HG02981 (cell line): ENCODE results near the gene CACNA1D.
"Not testable (repeated sequence)": the region's sequence is repeated elsewhere in the genome, so short reads cannot be mapped to it uniquely, and the experiment has no call there.

ENCODE experiments used
- ATAC-seq: cut with Tn5 transposase; IDR thresholded peaks from one replicate; pipeline ENCODE4 v1.9.1; 2021; ENCODE audit warnings: mild to moderate bottlenecking, moderate library complexity; ENCODE audit not compliant: unreplicated experiment

CACNA1D gene

DNA sequence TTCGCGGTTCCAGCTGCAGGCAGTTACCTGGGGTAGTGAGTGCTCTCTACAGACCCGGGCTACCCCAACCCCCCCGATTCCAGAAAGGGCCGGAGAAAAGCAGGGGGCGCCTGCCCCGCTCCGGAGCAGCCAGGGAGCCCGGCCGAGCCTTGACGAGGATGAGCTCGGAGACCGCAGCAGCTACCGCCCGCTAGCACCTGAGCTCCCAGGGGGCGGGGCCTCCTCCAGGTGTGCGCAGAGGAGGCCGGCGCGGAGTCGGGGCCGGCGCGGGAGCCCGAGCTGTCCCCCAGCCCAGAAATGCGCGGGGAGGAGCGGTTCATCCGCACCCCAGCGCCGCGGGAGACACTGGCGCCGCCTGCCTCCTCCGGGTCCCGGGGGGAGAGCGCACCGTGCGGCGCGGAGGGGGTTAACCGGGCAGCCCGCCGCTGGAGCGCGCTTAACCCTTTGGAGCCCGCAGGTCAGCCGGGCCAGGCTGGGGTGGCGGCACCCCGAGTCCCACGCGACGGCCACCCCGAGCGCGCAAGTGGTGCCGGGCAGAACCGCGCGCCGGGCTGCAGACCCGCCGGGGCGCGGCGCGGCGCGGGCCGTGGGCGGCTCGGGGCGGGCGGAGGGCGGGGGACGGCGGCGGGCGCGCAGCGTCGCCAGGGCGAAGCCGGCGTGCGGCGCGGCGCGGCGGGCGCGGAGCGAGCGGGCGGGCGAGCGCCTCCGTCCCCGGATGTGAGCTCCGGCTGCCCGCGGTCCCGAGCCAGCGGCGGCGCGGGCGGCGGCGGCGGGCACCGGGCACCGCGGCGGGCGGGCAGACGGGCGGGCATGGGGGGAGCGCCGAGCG lies at the start of gene CACNA1D:
CACNA1D (plus strand) TSS at position 649 of the 829 bp plus-strand sequence. CDS start 556 bp downstream, outside the sequence.
- no peak for ATAC-seq

- no peak for ATAC-seq
Observed at GRCh38 chr3:53457068-53457467, 37.3 kb upstream of the CACNA1D start.

GRCh38 chr3:53460326-53460725 lies 34.1 kb upstream of the CACNA1D start:
- ATAC-seq = no peak

GRCh38 chr3:53464424-53464823 lies 30.0 kb upstream of the CACNA1D start:
- ATAC-seq = no peak

- ATAC-seq = not testable (repeated sequence)
Observed at GRCh38 chr3:53469758-53470157, 24.7 kb upstream of the CACNA1D start.

- ATAC-seq = no peak
Observed at GRCh38 chr3:53473422-53473821, 21.0 kb upstream of the CACNA1D start.

- not testable (repeated sequence) for ATAC-seq
Observed at GRCh38 chr3:53476372-53476771, 18.0 kb upstream of the CACNA1D start.

DNA sequence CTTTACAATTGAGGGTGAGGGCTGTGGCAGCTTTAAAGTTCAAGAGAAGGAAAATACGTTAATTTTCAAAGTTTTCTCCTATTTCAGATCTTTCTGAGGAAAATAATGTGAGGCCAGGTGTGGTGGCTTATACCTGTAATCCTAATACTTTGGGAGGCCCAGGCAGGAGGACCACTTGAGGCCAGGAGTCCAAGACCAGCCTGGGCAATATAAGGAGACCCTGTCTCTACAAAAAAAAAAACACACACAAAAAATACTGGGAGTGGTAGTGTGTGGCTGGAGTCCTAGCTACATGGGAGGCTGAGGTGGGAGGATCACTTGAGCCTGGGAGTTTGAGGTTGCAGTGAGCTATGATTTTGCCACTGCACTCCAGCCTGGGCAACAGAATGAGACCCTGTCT lies 16.7 kb upstream of the CACNA1D start:
- ATAC-seq = not testable (repeated sequence)

GRCh38 chr3:53478166-53478830 lies 16.1 kb upstream of the CACNA1D start:
- ATAC-seq = no peak

GRCh38 chr3:53478921-53479664 lies 15.3 kb upstream of the CACNA1D start:
- ATAC-seq = no peak

DNA sequence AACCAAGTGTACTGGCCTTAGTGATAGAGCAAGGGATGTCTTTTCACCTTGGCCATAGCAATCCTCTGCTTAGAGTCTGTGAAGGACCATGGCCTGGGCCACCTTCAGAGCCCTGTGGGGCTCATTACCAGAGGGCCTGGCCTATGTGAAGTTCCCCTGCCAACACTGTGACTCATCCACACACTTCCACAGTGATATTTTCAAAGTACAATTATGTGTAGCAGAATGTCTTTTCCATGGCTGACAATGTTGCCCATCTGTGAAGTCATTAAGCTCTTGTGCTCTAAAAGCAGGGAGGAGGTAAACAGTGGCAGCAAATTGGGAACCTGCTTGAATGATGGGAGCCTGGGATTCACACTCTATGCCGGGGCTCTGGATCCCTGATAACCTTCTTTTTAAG lies 12.2 kb upstream of the CACNA1D start:
- no peak for ATAC-seq

GRCh38 chr3:53483821-53484220 lies 10.6 kb upstream of the CACNA1D start:
- no peak for ATAC-seq

GRCh38 chr3:53484984-53485383 lies 9.4 kb upstream of the CACNA1D start:
- ATAC-seq = no peak

DNA sequence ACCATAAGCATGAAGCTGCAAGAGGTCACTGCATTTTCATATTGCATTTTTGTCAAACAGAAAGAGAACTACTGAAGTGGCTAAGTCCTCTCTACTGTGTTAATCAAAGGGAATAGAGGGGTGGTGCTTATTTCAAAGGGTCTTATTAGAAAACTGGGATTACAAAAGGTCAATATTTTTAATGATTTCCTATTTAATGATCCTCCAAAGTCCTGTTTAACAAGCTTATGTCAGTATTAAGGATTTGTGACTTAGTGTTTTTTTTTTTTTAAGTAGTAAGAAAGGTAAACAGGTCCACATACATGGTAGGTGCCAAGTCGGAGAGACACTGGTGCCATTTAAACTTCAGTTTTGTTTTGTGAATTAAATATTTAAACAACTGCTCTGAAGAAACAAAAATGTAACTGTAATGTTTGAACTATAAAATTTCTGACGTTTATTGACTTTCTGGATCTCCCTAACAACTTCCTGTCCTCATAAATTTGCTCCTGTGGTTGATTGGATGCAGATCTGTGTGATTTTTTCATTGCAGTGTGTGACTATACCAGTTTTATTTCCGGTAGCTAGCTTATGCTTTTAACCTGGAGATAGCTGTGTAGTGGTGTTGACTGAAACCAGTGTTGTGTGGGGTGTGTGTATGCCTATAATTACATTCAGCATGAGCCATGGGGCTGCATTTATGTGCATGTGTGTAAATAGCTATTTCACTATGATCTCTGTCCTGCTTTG lies 8.6 kb upstream of the CACNA1D start:
- ATAC-seq = no peak

DNA sequence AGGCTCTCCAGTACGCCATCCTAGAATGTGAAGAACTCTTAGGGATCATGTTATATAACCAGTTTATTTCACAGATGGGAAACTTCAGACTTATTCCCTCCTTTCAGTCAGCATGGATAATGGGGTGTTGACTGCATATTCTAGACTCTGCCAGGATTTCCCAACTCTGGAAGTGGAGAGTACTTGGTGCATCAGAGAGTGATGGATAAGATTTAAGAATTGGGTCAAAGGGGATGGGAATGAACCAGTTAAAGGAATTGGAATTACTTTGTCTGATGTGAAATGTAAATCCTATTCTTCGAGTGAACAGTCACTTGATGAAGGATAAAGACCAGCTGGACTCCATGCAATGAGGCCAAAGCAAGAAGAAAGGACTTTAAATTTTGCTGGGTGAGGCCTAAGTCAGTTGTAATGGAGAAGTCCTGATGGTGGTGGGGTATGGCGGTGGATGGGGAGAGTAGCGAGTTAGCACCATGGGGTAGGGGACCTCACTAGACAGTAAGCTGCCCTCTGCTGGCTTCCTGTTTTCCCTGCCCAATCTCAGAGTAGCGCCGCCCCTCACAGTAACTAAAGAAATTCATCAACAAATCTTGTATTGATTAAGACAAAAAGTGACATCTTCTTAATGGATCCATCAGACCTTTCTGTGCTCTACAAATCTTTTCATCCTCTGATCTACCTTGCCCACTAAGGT lies 7.3 kb upstream of the CACNA1D start:
- no peak for ATAC-seq

DNA sequence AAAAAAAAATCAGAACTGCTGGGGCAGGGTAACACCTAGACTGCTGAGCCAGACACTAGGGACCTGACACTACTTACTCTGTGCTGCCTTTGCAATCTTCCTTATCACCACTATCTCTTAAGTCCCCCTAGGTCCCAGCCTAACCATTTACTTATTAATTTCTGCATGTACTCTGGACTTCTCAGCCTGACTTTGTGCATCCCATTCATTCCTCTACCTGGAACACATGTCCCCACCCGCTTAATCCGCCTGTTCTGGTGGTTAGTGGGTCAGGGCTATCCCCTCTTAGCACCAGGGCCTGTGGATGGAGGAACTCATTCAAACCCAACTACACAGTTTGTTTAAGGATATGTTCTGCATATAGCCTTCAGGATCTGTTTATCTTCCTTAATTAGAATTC lies 5.0 kb upstream of the CACNA1D start:
- no peak for ATAC-seq

DNA sequence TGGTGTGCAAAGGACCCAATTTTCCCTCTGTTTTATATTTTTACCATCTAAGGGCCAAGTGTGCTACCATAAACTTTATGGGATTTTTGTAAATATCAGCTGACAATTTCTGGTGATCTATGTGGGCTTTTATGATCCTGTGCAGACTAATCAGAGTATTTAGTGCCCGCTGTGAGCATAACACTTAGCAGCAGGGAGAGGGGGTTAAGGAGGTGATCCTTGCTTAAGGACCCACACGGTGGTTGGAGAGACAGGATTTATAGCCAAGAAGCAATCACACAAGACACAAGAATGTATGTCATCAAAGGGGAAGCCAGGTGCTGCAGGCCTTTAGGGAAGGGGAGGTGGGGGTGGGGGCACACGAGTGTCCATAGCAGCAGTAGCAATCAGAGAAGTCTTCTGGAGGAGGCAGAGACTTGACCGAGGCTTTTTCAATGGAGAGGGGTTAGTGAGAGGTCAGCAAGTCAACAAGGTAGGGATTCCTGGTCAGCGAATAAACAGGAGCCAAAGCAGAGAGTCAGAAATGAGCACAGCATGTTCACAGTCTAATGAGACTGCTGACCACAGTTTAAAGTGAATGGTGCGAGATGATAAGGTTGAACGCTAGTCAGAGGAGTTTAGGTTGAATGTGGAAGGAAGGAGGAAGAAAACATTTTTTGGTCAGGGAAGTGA lies 4.5 kb upstream of the CACNA1D start:
- no peak for ATAC-seq

GRCh38 chr3:53490459-53490968 lies 3.9 kb upstream of the CACNA1D start:
- no peak for ATAC-seq

DNA sequence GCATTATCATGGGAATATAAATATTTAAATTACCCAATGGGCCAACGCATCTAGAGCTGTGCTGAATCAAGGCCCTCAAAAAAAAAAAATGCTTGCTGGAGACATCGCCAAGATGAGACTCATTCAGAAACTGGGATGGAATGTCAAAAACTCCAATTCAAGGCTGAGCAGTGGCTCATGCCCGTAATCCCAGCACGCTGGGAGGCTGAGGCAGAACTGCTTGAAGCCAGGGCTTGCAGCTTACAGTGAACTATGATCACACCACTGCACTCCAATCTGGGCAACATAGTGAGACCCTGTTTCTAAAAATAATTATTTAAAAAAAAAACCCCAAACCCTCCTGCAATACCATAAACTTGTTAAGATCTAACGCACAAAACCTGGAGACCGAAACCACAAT lies 3.1 kb upstream of the CACNA1D start:
- ATAC-seq = no peak

GRCh38 chr3:53493595-53493962 lies 832 bp upstream of the CACNA1D start:
- ATAC-seq = no peak
